Caco-2 (cell line): ENCODE data around the gene DGKG. TPM values are rescaled to one million over a fixed set of nuclear protein-coding genes. Genes with fewer than 3 reads are reported as not detected.

Source experiments
- BruUV-seq: library from RNA; stranded (reverse); fragments of 400-500 nt; replicated peaks from 2 replicates; lab custom pipeline; 2021; lab: Mats Ljungman, UMichigan
- CTCF ChIA-PET: fragments of 300-600 bp; sonication (Branson Sonifier 250); formaldehyde crosslinking; loops from one replicate; lab custom pipeline; 2022; ENCODE audit warnings: antibody characterized with exemption; lab: Charles Lee
- POLR2A ChIA-PET: fragments of 300-600 bp; sonication (Branson Sonifier 250); formaldehyde crosslinking; loops from one replicate; lab custom pipeline; 2022; ENCODE audit warnings: antibody characterized with exemption; lab: Charles Lee
- DNase-seq, 2 experiments: peaks; one replicate each; pipeline versions ENCODE4 v3.0.0 to v3.0.0-alpha.2; 2020 to 2022
- H3K27me3 ChIP-seq: replicated peaks from 2 replicates; pipeline ENCODE4 v1.6.0; 2011; ENCODE audit warnings: low read length; ENCODE audit not compliant: control insufficient read depth, insufficient read depth
- H3K36me3 ChIP-seq: 2 replicates; pipeline ENCODE4 v1.5.1; 2011; ENCODE audit warnings: low read length; ENCODE audit not compliant: control insufficient read depth, insufficient read depth
- H3K4me1 ChIP-seq: fragments of 250-450 bp; sonication (Bioruptor Pico); 2 replicates; pipeline ENCODE4 v1.5.1; 2020; ENCODE audit warnings: mild to moderate bottlenecking
- H3K4me3 ChIP-seq: 2 replicates; pipeline ENCODE4 v1.5.1; 2011; ENCODE audit warnings: low read depth, mild to moderate bottlenecking, control low read depth, low read length
- H3K9me3 ChIP-seq: fragments of 250-450 bp; sonication (Bioruptor Pico); 2 replicates; pipeline ENCODE4 v1.5.1; 2020; ENCODE audit warnings: mild to moderate bottlenecking, moderate library complexity
- H3K27ac Mint-ChIP-seq: one replicate; pipeline ENCODE4 v1.8.0; 2022; ENCODE audit warnings: mixed read lengths; ENCODE audit not compliant: unreplicated experiment
- H3K27me3 Mint-ChIP-seq: one replicate; pipeline ENCODE4 v1.8.0; 2022; ENCODE audit warnings: mixed read lengths; ENCODE audit not compliant: insufficient read depth, unreplicated experiment
- H3K36me3 Mint-ChIP-seq: one replicate; pipeline ENCODE4 v1.8.0; 2022; ENCODE audit warnings: mild to moderate bottlenecking, mixed read lengths; ENCODE audit not compliant: insufficient read depth, unreplicated experiment
- H3K4me1 Mint-ChIP-seq: one replicate; pipeline ENCODE4 v1.8.0; 2022; ENCODE audit warnings: low read depth, mixed read lengths; ENCODE audit not compliant: unreplicated experiment
- H3K4me3 Mint-ChIP-seq: one replicate; pipeline ENCODE4 v1.8.0; 2022; ENCODE audit warnings: mild to moderate bottlenecking, moderate library complexity, mixed read lengths; ENCODE audit not compliant: unreplicated experiment
- H3K9me3 Mint-ChIP-seq: one replicate; pipeline ENCODE4 v1.8.0; 2022; ENCODE audit warnings: mixed read lengths; ENCODE audit not compliant: unreplicated experiment
- intact Hi-C: fragments of 100-400 bp; cut with micrococcal nuclease; formaldehyde crosslinking; loops from one replicate; pipeline ENCODE4 v1.10.0; 2022; ENCODE audit not compliant: unreplicated experiment
- total RNA-seq: library from RNA; stranded (reverse); gene quantifications from 2 replicates; pipeline ENCODE4 v1.2.3, GENCODE V29; 2022
- TF ChIP-seq, protein P1 (sequence below), 2 experiments: fragments of 200-600 bp in 1 of 2; IDR thresholded peaks; 1 replicate in 1 of 2; 2 replicates in 1 of 2; pipeline versions ENCODE4 v1.5.1 to v1.8.0; 2011 to 2022; ENCODE audit warnings: antibody characterized with exemption in 1 of 2, control low read depth in 1 of 2, inconsistent platforms in 1 of 2, low read depth in 1 of 2, low read length in 1 of 2, mild to moderate bottlenecking in 1 of 2, moderate library complexity in 1 of 2; ENCODE audit not compliant: insufficient read depth in 1 of 2, severe bottlenecking in 1 of 2, unreplicated experiment in 1 of 2

DGKG gene
- total RNA-seq, 1 experiment from 2014 or later: 0.32 TPM

DNA sequence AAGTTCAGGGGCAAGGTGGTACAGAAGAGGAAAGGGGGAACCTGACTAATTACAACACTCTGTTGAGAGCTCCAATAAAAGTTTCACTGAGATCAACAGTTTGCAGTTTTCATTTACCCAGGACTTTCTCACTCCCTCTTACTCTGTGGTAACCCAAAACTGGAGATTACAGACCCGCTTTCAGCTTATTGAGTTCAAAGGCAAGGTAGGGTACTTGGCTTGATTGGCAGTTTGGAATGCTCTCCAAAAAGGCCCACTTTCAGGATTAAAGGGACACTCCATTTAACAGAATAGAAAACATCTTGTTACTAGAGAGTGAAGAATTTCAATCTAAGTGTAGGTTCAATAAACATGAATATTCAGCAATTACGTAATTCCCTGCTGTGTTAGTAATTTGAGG, 135.6 kb downstream of the DGKG start:
- H3K27ac Mint-ChIP-seq: no peak overlapping the region
- Histone ChIP-seq H3K27me3 (no peaks in the 10 kb centered on the region), H3K4me1 (no peaks in the 10 kb centered on the region), H3K36me3 (no peaks in the 10 kb centered on the region), H3K4me3 (no peak overlapping the region), H3K9me3 (no peaks in the 10 kb centered on the region)
- intact Hi-C loops: no loop called here
- H3K4me3 Mint-ChIP-seq: no peak overlapping the region
- peaks cover 2% of the 10 kb centered on the region for H3K27me3 Mint-ChIP-seq
- H3K36me3 Mint-ChIP-seq: no peaks in the 10 kb centered on the region
- peaks cover 6% of the 10 kb centered on the region for H3K4me1 Mint-ChIP-seq
- TF ChIP-seq, protein P1, sequence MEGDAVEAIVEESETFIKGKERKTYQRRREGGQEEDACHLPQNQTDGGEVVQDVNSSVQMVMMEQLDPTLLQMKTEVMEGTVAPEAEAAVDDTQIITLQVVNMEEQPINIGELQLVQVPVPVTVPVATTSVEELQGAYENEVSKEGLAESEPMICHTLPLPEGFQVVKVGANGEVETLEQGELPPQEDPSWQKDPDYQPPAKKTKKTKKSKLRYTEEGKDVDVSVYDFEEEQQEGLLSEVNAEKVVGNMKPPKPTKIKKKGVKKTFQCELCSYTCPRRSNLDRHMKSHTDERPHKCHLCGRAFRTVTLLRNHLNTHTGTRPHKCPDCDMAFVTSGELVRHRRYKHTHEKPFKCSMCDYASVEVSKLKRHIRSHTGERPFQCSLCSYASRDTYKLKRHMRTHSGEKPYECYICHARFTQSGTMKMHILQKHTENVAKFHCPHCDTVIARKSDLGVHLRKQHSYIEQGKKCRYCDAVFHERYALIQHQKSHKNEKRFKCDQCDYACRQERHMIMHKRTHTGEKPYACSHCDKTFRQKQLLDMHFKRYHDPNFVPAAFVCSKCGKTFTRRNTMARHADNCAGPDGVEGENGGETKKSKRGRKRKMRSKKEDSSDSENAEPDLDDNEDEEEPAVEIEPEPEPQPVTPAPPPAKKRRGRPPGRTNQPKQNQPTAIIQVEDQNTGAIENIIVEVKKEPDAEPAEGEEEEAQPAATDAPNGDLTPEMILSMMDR (IDR thresholded peaks at IDR 0.05; ENCODE audit: insufficient read depth in 1 of 2, low read depth in 1 of 2, low read length in 1 of 2, severe bottlenecking in 1 of 2, unreplicated experiment in 1 of 2): no peak
- POLR2A ChIA-PET: no interaction called here
- CTCF ChIA-PET: interaction anchor here (0.6 kb wide), 1 partner anchor 33 kb away, joined by 3 read pairs; no protein-coding TSS in a partner anchor
- H3K9me3 Mint-ChIP-seq: no peaks in the 10 kb centered on the region
- DNase-seq: no peak
- no TSS peak for BruUV-seq

DNA sequence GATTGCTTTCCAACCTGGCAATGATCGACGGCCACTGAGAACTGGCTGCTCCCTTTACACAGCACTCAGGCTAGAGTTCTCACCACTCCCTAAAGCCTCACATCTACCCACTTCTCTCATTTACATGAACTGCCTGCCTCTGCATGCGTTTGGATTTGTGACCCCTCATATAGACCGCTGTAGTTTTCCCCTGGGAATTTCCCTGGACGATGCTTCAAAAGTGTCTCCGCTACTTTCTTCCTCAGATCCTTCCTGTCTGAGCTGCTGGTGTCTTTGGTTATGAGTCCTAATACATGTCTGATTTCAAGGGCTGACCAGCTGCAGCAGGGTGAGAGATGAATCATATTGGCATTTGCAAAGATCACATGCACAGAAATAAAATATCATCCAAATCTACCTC, 136.4 kb downstream of the DGKG start:
- H3K27me3 ChIP-seq: no peaks in the 10 kb centered on the region
- ChIA-PET POLR2A (interaction anchor here (0.6 kb wide), 1 partner anchor 18 kb away, joined by 8 read pairs; no protein-coding TSS in a partner anchor), CTCF (no interaction called here)
- TF ChIP-seq, protein P1 (IDR thresholded peaks at IDR 0.05; ENCODE audit: insufficient read depth in 1 of 2, low read depth in 1 of 2, low read length in 1 of 2, severe bottlenecking in 1 of 2, unreplicated experiment in 1 of 2): no peak
- no peaks in the 10 kb centered on the region for H3K4me1 ChIP-seq
- intact Hi-C loops: no loop called here
- H3K4me1 Mint-ChIP-seq: peaks cover 6% of the 10 kb centered on the region
- no peaks in the 10 kb centered on the region for H3K36me3 ChIP-seq
- DNase-seq: no peak
- no peak overlapping the region for H3K4me3 ChIP-seq
- no peak overlapping the region for H3K4me3 Mint-ChIP-seq
- H3K27ac Mint-ChIP-seq: no peak overlapping the region
- H3K27me3 Mint-ChIP-seq: peaks cover 2% of the 10 kb centered on the region
- H3K36me3 Mint-ChIP-seq: no peaks in the 10 kb centered on the region
- no peaks in the 10 kb centered on the region for H3K9me3 Mint-ChIP-seq
- BruUV-seq: no TSS peak
- H3K9me3 ChIP-seq: no peaks in the 10 kb centered on the region

DNA sequence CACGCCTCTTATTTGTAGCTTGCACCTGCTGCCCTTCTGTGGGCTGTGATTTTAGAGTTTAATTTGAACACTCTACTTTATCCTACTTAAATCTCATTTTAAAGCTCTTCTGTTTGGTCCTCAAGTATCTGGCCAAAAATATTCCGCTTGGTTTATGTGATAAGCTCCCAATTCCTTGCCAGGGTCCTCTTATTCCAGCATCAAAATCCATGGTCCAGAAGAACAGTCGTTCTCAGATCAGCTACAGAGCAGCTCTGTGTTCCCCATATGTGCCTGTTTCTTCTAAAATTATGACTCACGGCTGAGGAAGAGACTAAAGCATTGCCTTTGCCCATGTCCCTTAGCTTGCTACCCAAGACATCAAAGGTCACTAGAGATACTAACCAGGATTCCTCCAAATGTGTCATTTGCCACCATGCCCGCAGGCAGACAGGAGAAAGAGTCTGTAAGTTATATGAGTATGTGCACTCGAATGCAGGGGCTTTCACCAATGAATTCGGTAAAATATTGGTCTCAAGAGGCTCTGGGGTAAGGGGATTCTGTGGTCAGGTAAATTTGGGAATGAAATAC, 137.9 kb downstream of the DGKG start:
- Histone ChIP-seq H3K4me1 (no peaks in the 10 kb centered on the region), H3K36me3 (no peaks in the 10 kb centered on the region), H3K9me3 (no peaks in the 10 kb centered on the region), H3K4me3 (no peak overlapping the region), H3K27me3 (no peaks in the 10 kb centered on the region)
- H3K4me1 Mint-ChIP-seq: peaks cover 6% of the 10 kb centered on the region
- H3K36me3 Mint-ChIP-seq: no peaks in the 10 kb centered on the region
- no peaks in the 10 kb centered on the region for H3K9me3 Mint-ChIP-seq
- TF ChIP-seq, protein P1 (IDR thresholded peaks at IDR 0.05; ENCODE audit: insufficient read depth in 1 of 2, low read depth in 1 of 2, low read length in 1 of 2, severe bottlenecking in 1 of 2, unreplicated experiment in 1 of 2): no peak
- no peak for DNase-seq
- CTCF ChIA-PET: interaction anchor here (0.6 kb wide), 1 partner anchor 27 kb away, joined by 3 read pairs; no protein-coding TSS in a partner anchor
- intact Hi-C loops: no loop called here
- no peak overlapping the region for H3K4me3 Mint-ChIP-seq
- no peak overlapping the region for H3K27ac Mint-ChIP-seq
- peaks cover 2% of the 10 kb centered on the region for H3K27me3 Mint-ChIP-seq
- POLR2A ChIA-PET: no interaction called here
- no TSS peak for BruUV-seq
